ENCODE results near the gene RPL10. TPM values are rescaled to one million over a fixed set of nuclear protein-coding genes. Genes with fewer than 3 reads are reported as not detected.
A peak's percentile ranks its signal among the peaks of the same experiment; 100 is the strongest.

Gene RPL10
- total and polyA plus RNA-seq, 4 donors: 2,525 to 7,505 (median 4,944) TPM

DNA sequence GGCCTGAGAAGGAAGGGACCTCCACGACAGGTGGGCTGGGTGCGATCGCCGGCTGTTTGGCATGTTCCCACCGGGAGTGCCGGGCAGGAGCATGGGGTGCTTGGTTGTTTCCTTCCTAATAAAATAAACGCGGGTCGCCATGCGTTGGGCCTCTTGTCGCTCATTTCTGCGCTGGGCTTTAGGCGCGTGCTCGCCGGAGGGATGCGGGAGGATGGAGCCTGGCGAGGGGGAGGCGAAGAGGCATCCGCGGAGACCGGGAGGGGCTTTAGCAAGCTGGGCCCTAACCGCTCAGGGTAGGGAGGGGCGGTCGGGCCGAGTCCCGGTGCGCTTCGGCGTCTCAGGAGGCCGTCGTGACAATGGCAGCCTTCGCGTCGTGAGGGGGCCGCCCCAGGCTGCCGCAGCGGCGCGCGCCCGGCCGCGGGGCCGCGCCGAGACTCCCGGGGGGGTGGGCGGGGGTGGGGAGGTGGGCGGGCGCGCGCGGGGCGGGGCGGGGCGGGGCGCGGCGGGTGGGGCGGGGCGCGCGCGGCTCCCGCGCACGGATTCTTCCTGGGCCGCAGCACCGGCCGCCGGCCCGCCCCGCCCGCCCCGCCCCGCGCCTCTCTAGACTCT, 38.3 kb downstream of the RPL10 start:
- intact Hi-C loops (cut with DNase I): no loop called here
- peak overlapping the region; percentile 51 to 79 for H3K4me3 ChIP-seq (ENCODE audit: low read length in 2 of 2)
- 3 to 29% methylated on average over 32 to 75 of the region's 78 CpGs for WGBS, 2 donors
- H3K36me3 ChIP-seq (ENCODE audit: control insufficient read depth in 1 of 2, insufficient read depth in 2 of 2, low read length in 1 of 2): peaks cover 0 to 2% of the 10 kb centered on the region in 2 donors
- H3K27ac ChIP-seq (ENCODE audit: low read depth in 1 of 2, low read length in 2 of 2): peak overlapping the region; percentile 24 to 77
- DNase-seq: no peak
- H3K4me1 ChIP-seq (ENCODE audit: control insufficient read depth in 1 of 2, insufficient read depth in 2 of 2, low read length in 2 of 2): no peaks in the 10 kb centered on the region
- no peak for ATAC-seq (ENCODE audit: low FRiP score)
- no peaks in the 10 kb centered on the region for H3K27me3 ChIP-seq (ENCODE audit: control insufficient read depth in 1 of 2, insufficient read depth in 2 of 2, low read length in 1 of 2)
- no peaks in the 10 kb centered on the region for H3K9me3 ChIP-seq (ENCODE audit: control insufficient read depth, low read length)

DNA sequence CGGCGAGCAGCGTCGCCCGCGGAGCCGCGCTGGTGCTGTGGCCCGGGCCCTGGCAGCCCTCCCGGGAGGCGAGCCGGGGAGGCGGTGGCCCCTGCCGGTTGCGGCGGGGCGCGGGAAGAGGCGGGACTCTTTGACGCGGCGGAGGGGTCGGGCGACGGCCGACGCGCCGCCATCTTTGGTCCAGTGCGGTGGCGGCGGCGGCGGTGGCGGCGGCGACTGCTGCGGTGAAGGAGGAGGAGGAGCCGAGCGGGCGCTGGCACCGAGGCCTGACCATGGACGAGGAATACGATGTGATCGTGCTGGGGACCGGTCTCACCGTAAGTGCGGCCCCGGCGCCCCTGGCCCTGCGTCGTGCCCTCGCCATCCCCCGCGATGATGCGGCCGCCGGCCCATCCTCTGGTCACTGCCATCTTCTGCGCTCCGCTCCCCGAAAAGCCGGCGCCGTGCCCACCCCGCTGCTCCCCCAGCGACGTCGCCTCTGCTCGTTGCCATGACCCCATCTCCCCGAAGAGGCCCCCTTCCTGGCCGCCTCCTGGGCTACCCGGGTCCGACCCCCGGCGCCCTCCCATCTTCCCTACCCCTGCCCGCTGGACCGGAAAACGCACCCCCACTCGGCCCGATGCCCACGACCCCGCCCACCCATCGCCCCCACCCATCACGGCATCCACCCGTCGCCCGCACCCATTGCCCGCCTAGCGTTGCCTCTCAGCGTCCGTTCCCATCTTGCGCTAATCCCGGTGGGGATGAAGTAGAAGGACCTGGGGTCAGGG, 39.0 kb downstream of the RPL10 start, which contains the start of gene GDI1:
TSS of gene GDI1 (plus strand) at position 172 of the 770 bp plus-strand sequence. CDS start at position 273, 101 bp downstream.
- ATAC-seq (ENCODE audit: low FRiP score): peak; percentile 55
- Histone ChIP-seq H3K4me1 (ENCODE audit: control insufficient read depth in 1 of 2, insufficient read depth in 2 of 2, low read length in 2 of 2) (no peaks in the 10 kb centered on the region), H3K27ac (ENCODE audit: low read depth in 1 of 2, low read length in 2 of 2) (peak within 1 kb of the TSS; percentile 24 to 77), H3K4me3 (ENCODE audit: low read length in 2 of 2) (peak within 1 kb of the TSS; percentile 51 to 79), H3K9me3 (ENCODE audit: control insufficient read depth, low read length) (no peaks in the 10 kb centered on the region), H3K27me3 (ENCODE audit: control insufficient read depth in 1 of 2, insufficient read depth in 2 of 2, low read length in 1 of 2) (no peaks in the 10 kb centered on the region), H3K36me3 (ENCODE audit: control insufficient read depth in 1 of 2, insufficient read depth in 2 of 2, low read length in 1 of 2) (peaks cover 0 to 3% of the 10 kb centered on the region in 2 donors)
- peak in 1 of 2 donors; percentile 88 for DNase-seq
- intact Hi-C loops (cut with DNase I): no loop called here
- whole genome bisulfite sequencing, 2 donors: 1 to 30% methylated on average over 64 to 93 of the region's 93 CpGs

- H3K4me1 ChIP-seq (ENCODE audit: control insufficient read depth in 1 of 2, insufficient read depth in 2 of 2, low read length in 2 of 2): no peaks in the 10 kb centered on the region
- H3K4me3 ChIP-seq (ENCODE audit: low read length in 2 of 2): peak overlapping the region; percentile 51 to 79
- DNase-seq: no peak
- peaks cover 0 to 1% of the 10 kb centered on the region in 2 donors for H3K36me3 ChIP-seq (ENCODE audit: control insufficient read depth in 1 of 2, insufficient read depth in 2 of 2, low read length in 1 of 2)
- intact Hi-C loops (cut with DNase I): no loop called here
- no peaks in the 10 kb centered on the region for H3K9me3 ChIP-seq (ENCODE audit: control insufficient read depth, low read length)
- no peaks in the 10 kb centered on the region for H3K27me3 ChIP-seq (ENCODE audit: control insufficient read depth in 1 of 2, insufficient read depth in 2 of 2, low read length in 1 of 2)
- 13 to 50% methylated on average over 28 of the region's 28 CpGs for WGBS, 2 donors
- H3K27ac ChIP-seq (ENCODE audit: low read depth in 1 of 2, low read length in 2 of 2): no peak overlapping the region
- no peak for ATAC-seq (ENCODE audit: low FRiP score)
These were observed 40.1 kb downstream of the RPL10 start for GRCh38 chrX:154437971-154438893.

DNA sequence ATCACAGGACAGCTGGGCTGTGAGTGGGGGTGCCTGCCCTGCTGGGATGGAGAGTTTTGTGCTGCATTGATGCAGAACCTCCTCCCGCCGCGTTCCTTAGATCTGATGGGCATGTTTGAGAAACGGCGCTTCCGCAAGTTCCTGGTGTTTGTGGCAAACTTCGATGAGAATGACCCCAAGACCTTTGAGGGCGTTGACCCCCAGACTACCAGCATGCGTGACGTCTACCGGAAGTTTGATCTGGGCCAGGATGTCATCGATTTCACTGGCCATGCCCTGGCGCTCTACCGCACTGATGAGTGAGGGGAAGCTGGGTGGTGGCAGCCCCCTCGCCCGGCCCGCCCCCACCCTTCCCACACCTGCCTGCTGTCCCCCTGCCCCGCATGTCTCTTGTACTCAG, 41.7 kb downstream of the RPL10 start:
- no peaks in the 10 kb centered on the region for H3K27me3 ChIP-seq (ENCODE audit: control insufficient read depth in 1 of 2, insufficient read depth in 2 of 2, low read length in 1 of 2)
- no peaks in the 10 kb centered on the region for H3K9me3 ChIP-seq (ENCODE audit: control insufficient read depth, low read length)
- peaks cover 0 to 1% of the 10 kb centered on the region in 2 donors for H3K36me3 ChIP-seq (ENCODE audit: control insufficient read depth in 1 of 2, insufficient read depth in 2 of 2, low read length in 1 of 2)
- no peak overlapping the region for H3K27ac ChIP-seq (ENCODE audit: low read depth in 1 of 2, low read length in 2 of 2)
- intact Hi-C loops (cut with DNase I): no loop called here
- no peak overlapping the region for H3K4me3 ChIP-seq (ENCODE audit: low read length in 2 of 2)
- 86 to 87% methylated on average over 17 to 18 of the region's 18 CpGs for WGBS, 2 donors
- ATAC-seq (ENCODE audit: low FRiP score) (no peak), DNase-seq (no peak)
- H3K4me1 ChIP-seq (ENCODE audit: control insufficient read depth in 1 of 2, insufficient read depth in 2 of 2, low read length in 2 of 2): no peaks in the 10 kb centered on the region

- Histone ChIP-seq H3K36me3 (ENCODE audit: control insufficient read depth in 1 of 2, insufficient read depth in 2 of 2, low read length in 1 of 2) (peaks cover 0 to 1% of the 10 kb centered on the region in 2 donors), H3K4me1 (ENCODE audit: control insufficient read depth in 1 of 2, insufficient read depth in 2 of 2, low read length in 2 of 2) (no peaks in the 10 kb centered on the region), H3K4me3 (ENCODE audit: low read length in 2 of 2) (no peak overlapping the region), H3K9me3 (ENCODE audit: control insufficient read depth, low read length) (no peaks in the 10 kb centered on the region), H3K27me3 (ENCODE audit: control insufficient read depth in 1 of 2, insufficient read depth in 2 of 2, low read length in 1 of 2) (no peaks in the 10 kb centered on the region), H3K27ac (ENCODE audit: low read depth in 1 of 2, low read length in 2 of 2) (no peak overlapping the region)
- ATAC-seq (ENCODE audit: low FRiP score) (no peak), DNase-seq (no peak)
- 76 to 81% methylated on average over 17 of the region's 17 CpGs for WGBS, 2 donors
- intact Hi-C loops (cut with DNase I): no loop called here
These were observed 42.6 kb downstream of the RPL10 start for GRCh38 chrX:154440623-154441357.

- peaks cover 0 to 1% of the 10 kb centered on the region in 2 donors for H3K36me3 ChIP-seq (ENCODE audit: control insufficient read depth in 1 of 2, insufficient read depth in 2 of 2, low read length in 1 of 2)
- H3K4me1 ChIP-seq (ENCODE audit: control insufficient read depth in 1 of 2, insufficient read depth in 2 of 2, low read length in 2 of 2): no peaks in the 10 kb centered on the region
- no peak overlapping the region for H3K27ac ChIP-seq (ENCODE audit: low read depth in 1 of 2, low read length in 2 of 2)
- intact Hi-C loops (cut with DNase I): no loop called here
- DNase-seq: no peak
- WGBS, 2 donors: 82 to 90% methylated on average over 11 of the region's 11 CpGs
- no peak for ATAC-seq (ENCODE audit: low FRiP score)
- H3K9me3 ChIP-seq (ENCODE audit: control insufficient read depth, low read length): no peaks in the 10 kb centered on the region
- no peak overlapping the region for H3K4me3 ChIP-seq (ENCODE audit: low read length in 2 of 2)
- no peaks in the 10 kb centered on the region for H3K27me3 ChIP-seq (ENCODE audit: control insufficient read depth in 1 of 2, insufficient read depth in 2 of 2, low read length in 1 of 2)
These were observed 43.4 kb downstream of the RPL10 start for GRCh38 chrX:154441564-154441963.

DNA sequence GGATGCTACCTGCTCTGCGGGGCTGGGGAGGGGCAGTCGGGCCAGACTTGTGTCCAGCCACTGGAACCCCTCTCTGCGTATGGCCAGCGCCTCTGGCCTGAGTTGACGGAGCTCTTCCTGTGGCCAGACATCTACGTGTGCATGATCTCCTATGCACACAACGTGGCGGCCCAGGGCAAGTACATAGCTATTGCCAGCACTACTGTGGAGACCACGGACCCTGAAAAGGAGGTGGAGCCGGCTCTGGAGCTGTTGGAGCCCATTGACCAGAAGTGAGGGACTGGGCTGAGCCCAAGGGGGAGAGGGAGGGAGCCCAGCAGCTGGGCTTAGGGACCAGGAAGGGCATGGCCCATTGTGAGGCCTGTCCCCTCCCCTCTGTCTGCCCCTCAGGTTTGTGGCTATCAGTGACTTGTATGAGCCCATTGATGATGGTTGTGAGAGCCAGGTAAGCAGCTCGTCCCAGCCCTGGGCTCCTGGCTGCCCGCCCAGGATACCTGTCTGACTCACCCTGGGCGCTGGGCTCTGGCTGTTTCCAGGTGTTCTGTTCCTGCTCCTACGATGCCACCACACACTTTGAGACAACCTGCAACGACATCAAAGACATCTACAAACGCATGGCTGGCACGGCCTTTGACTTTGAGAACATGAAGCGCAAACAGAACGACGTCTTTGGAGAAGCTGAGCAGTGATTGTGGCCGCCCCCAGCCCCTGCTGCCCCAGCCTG, 44.0 kb downstream of the RPL10 start:
- Histone ChIP-seq H3K4me1 (ENCODE audit: control insufficient read depth in 1 of 2, insufficient read depth in 2 of 2, low read length in 2 of 2) (no peaks in the 10 kb centered on the region), H3K27ac (ENCODE audit: low read depth in 1 of 2, low read length in 2 of 2) (no peak overlapping the region), H3K9me3 (ENCODE audit: control insufficient read depth, low read length) (no peaks in the 10 kb centered on the region), H3K27me3 (ENCODE audit: control insufficient read depth in 1 of 2, insufficient read depth in 2 of 2, low read length in 1 of 2) (no peaks in the 10 kb centered on the region), H3K4me3 (ENCODE audit: low read length in 2 of 2) (no peak overlapping the region), H3K36me3 (ENCODE audit: control insufficient read depth in 1 of 2, insufficient read depth in 2 of 2, low read length in 1 of 2) (peaks cover 0 to 1% of the 10 kb centered on the region in 2 donors)
- no peak for ATAC-seq (ENCODE audit: low FRiP score)
- intact Hi-C loops (cut with DNase I): no loop called here
- WGBS, 2 donors: 76 to 78% methylated on average over 21 of the region's 21 CpGs
- DNase-seq: no peak

Data from aorta (tissue), 5 donors.